HCT116 (cell line): ENCODE results near the gene GABBR1. TPM values are rescaled to one million over a fixed set of nuclear protein-coding genes. Genes with fewer than 3 reads are reported as not detected.

ENCODE experiments used
- ATAC-seq: fragments of 200-7000 bp; cut with Tn5 transposase; 2 replicates; pipeline ENCODE4 v1.9.1; 2020; ENCODE audit warnings: mild to moderate bottlenecking, moderate library complexity
- BruUV-seq: library from RNA; stranded (reverse); fragments of 400-500 nt; replicated peaks from 2 replicates; lab custom pipeline; 2021; lab: Mats Ljungman, UMichigan
- CTCF ChIA-PET: fragments of 300-600 bp; sonication (Branson Sonifier 250); formaldehyde crosslinking; loops from one replicate; lab custom pipeline; 2021; ENCODE audit warnings: antibody characterized with exemption; lab: Charles Lee
- POLR2A ChIA-PET: fragments of 300-600, 350-600 bp; sonication (Branson Sonifier 250); formaldehyde crosslinking; loops from one replicate; lab custom pipeline; 2021; ENCODE audit warnings: antibody characterized with exemption; lab: Charles Lee
- RAD21 ChIA-PET, 2 experiments: fragments of 300-600 bp; sonication (Branson Sonifier 250); formaldehyde crosslinking; loops; one replicate each; lab custom pipeline; 2023; ENCODE audit warnings: low total read pairs in 2 of 2; ENCODE audit not compliant: uncharacterized antibody in 2 of 2, unreplicated experiment in 2 of 2, low non-redundant PET in 1 of 2; lab: Charles Lee
- DNase-seq: peaks from one replicate; pipeline ENCODE4 v3.0.0-alpha.2; 2010; ENCODE audit warnings: low read depth, low spot score
- H2AFZ ChIP-seq: fragments of 200-600 bp; shearing (Covaris generic), sonication (generic); 2 replicates; pipeline ENCODE4 v1.6.1; 2017; ENCODE audit warnings: low read depth, mixed run types, mixed read lengths, antibody characterized with exemption, low read length; ENCODE audit not compliant: poor library complexity, severe bottlenecking
- H3K27ac ChIP-seq: 2 replicates; pipeline ENCODE4 v1.5.1; 2012; ENCODE audit warnings: low read depth, low read length
- H3K27me3 ChIP-seq: fragments of 200-600 bp; sonication (generic); 2 replicates; pipeline ENCODE4 v1.6.1; 2016; ENCODE audit warnings: mixed run types, low read length, mixed read lengths; ENCODE audit not compliant: insufficient read depth
- H3K36me3 ChIP-seq, 2 experiments: fragments of 200-500 bp in 1 of 2; fragments of 200-600 bp in 1 of 2; sonication (Bioruptor generic) in 1 of 2; sonication (generic) in 1 of 2; 2 replicates each; pipeline versions ENCODE4 v1.5.1 to v1.6.1; 2014 to 2016; ENCODE audit warnings: low read length in 2 of 2, inconsistent platforms in 1 of 2, mixed read lengths in 1 of 2, mixed run types in 1 of 2; ENCODE audit not compliant: insufficient read depth in 2 of 2, control insufficient read depth in 1 of 2
- H3K4me1 ChIP-seq, 2 experiments: fragments of 200-600 bp in 1 of 2; sonication (generic) in 1 of 2; 2 replicates each; pipeline versions ENCODE4 v1.5.1 to v1.6.1; 2012 to 2017; ENCODE audit warnings: low read length in 2 of 2, inconsistent platforms in 1 of 2, mild to moderate bottlenecking in 1 of 2, mixed read lengths in 1 of 2, mixed run types in 1 of 2, moderate library complexity in 1 of 2; ENCODE audit not compliant: insufficient read depth in 2 of 2, control insufficient read depth in 1 of 2
- H3K4me2 ChIP-seq: fragments of 200-600 bp; sonication (generic); 2 replicates; pipeline ENCODE4 v1.6.1; 2017; ENCODE audit warnings: mixed run types, low read length, mixed read lengths
- H3K4me3 ChIP-seq, 2 experiments: fragments of 200-600 bp in 1 of 2; sonication (generic) in 1 of 2; replicated peaks in 1 of 2; 2 replicates each; pipeline ENCODE4 v1.5.1; 2011 to 2016; ENCODE audit warnings: low read length in 2 of 2, control low read depth in 1 of 2, low read depth in 1 of 2, mild to moderate bottlenecking in 1 of 2, mixed read lengths in 1 of 2, mixed run types in 1 of 2
- H3K79me2 ChIP-seq: fragments of 200-600 bp; sonication (generic); 2 replicates; pipeline ENCODE4 v1.6.1; 2017; ENCODE audit warnings: mild to moderate bottlenecking, mixed run types, low read length, moderate library complexity, mixed read lengths; ENCODE audit not compliant: insufficient read depth
- H3K9ac ChIP-seq: fragments of 200-600 bp; sonication (generic); 2 replicates; pipeline ENCODE4 v1.6.1; 2016; ENCODE audit warnings: low read length, mixed read lengths
- H3K9me2 ChIP-seq: fragments of 200-600 bp; sonication (generic), shearing (Covaris generic); 2 replicates; pipeline ENCODE4 v1.6.1; 2017; ENCODE audit warnings: mixed run types, mild to moderate bottlenecking, moderate library complexity; ENCODE audit not compliant: insufficient read depth
- H3K9me3 ChIP-seq, 2 experiments: fragments of 200-500 bp in 1 of 2; fragments of 200-600 bp in 1 of 2; sonication (Bioruptor generic) in 1 of 2; sonication (generic) in 1 of 2; 2 replicates each; pipeline ENCODE4 v1.6.1; 2014 to 2017; ENCODE audit warnings: low read length in 2 of 2, mixed read lengths in 2 of 2, inconsistent platforms in 1 of 2, low read depth in 1 of 2, mild to moderate bottlenecking in 1 of 2, mixed run types in 1 of 2, moderate library complexity in 1 of 2; ENCODE audit not compliant: control insufficient read depth in 1 of 2, insufficient read depth in 1 of 2
- H4K20me1 ChIP-seq: fragments of 200-600 bp; sonication (generic), shearing (Covaris generic); 2 replicates; pipeline ENCODE4 v1.6.1; 2017; ENCODE audit warnings: mixed run types, mild to moderate bottlenecking, moderate library complexity; ENCODE audit not compliant: insufficient read depth
- MAX ChIP-seq: IDR thresholded peaks from 2 replicates; pipeline ENCODE4 v1.6.1; 2012
- POLR2AphosphoS5 ChIP-seq: IDR thresholded peaks from 2 replicates; pipeline ENCODE4 v1.6.1; 2011; ENCODE audit warnings: mild to moderate bottlenecking, low read depth, low read length, moderate library complexity
- SP1 ChIP-seq: IDR thresholded peaks from 2 replicates; pipeline ENCODE4 v1.6.1; 2012; ENCODE audit warnings: low read depth
- SRF ChIP-seq: IDR thresholded peaks from 2 replicates; pipeline ENCODE4 v1.6.1; 2012; ENCODE audit warnings: low read depth
- TCF7L2 ChIP-seq: IDR thresholded peaks from 2 replicates; pipeline ENCODE4 v1.7.0; 2011; ENCODE audit warnings: borderline replicate concordance, inconsistent platforms; ENCODE audit not compliant: insufficient read depth, insufficient read length; ENCODE audit errors: extremely low read depth
- ZBTB33 ChIP-seq: IDR thresholded peaks from 2 replicates; pipeline ENCODE4 v1.6.1; 2011; ENCODE audit warnings: mild to moderate bottlenecking, low read length, moderate library complexity; ENCODE audit not compliant: insufficient replicate concordance; ENCODE audit errors: extremely low read depth
- ZNF274 ChIP-seq: fragments of 200-500 bp; sonication (Bioruptor generic); IDR thresholded peaks from 2 replicates; pipeline ENCODE4 v1.6.1; 2014; ENCODE audit warnings: mild to moderate bottlenecking, low read depth, low read length, inconsistent platforms
- intact Hi-C: fragments of 100-400 bp; cut with micrococcal nuclease; formaldehyde crosslinking; loops from 2 replicates; pipeline ENCODE4 v1.10.0; 2022
- total RNA-seq: library from RNA; stranded (reverse); gene quantifications from one replicate; pipeline ENCODE4 v1.2.1, GENCODE V29; 2021; ENCODE audit not compliant: unreplicated experiment

GABBR1 gene
- total RNA-seq, 1 experiment from 2014 or later, result 43.4 TPM

GRCh38 chr6:29532320-29532951 is 100.5 kb downstream of the GABBR1 start:
- TF ChIP-seq SP1, result no peak
- TF ChIP-seq ZNF274, result no peak
- TF ChIP-seq TCF7L2, result no peak
- TF ChIP-seq, all 23 proteins: peak for 0
- no peaks in the 10 kb centered on the region for H3K4me1 ChIP-seq
- H3K9ac ChIP-seq, result no peak overlapping the region
- no peak for ATAC-seq
- no peak overlapping the region for H3K4me2 ChIP-seq
- no peak overlapping the region for H2AFZ ChIP-seq
- no TSS peak for BruUV-seq
- POLR2A ChIA-PET, result no interaction called here
- H3K36me3 ChIP-seq, result no peaks in the 10 kb centered on the region
- no peaks in the 10 kb centered on the region for H3K9me2 ChIP-seq
- H3K27ac ChIP-seq, result no peak overlapping the region
- intact Hi-C loops, result no loop called here
- no peak for DNase-seq
- CTCF ChIA-PET, result no interaction called here
- no peaks in the 10 kb centered on the region for H4K20me1 ChIP-seq
- no peaks in the 10 kb centered on the region for H3K79me2 ChIP-seq
- no peaks in the 10 kb centered on the region for H3K9me3 ChIP-seq
- H3K27me3 ChIP-seq, result no peaks in the 10 kb centered on the region
- no peak overlapping the region for H3K4me3 ChIP-seq
- RAD21 ChIA-PET, result no interaction called here

GRCh38 chr6:29531668-29532067 is 101.3 kb downstream of the GABBR1 start:
- intact Hi-C loops, result no loop called here
- Histone ChIP-seq H3K27me3 (no peaks in the 10 kb centered on the region), H3K4me1 (no peaks in the 10 kb centered on the region), H2AFZ (no peak overlapping the region), H3K4me2 (no peak overlapping the region), H3K27ac (no peak overlapping the region)
- ATAC-seq (no peak), DNase-seq (no peak)
- POLR2A ChIA-PET, result no interaction called here
- TF ChIP-seq SRF, result no peak
- no peak for TF ChIP-seq ZBTB33
- TF ChIP-seq POLR2AphosphoS5, result no peak
- TF ChIP-seq MAX, result no peak
- TF ChIP-seq, all 23 proteins: peak for 0
- CTCF ChIA-PET, result no interaction called here
- RAD21 ChIA-PET, result no interaction called here
- no TSS peak for BruUV-seq
- Histone ChIP-seq H3K4me3 (no peak overlapping the region), H4K20me1 (no peaks in the 10 kb centered on the region), H3K9me3 (no peaks in the 10 kb centered on the region), H3K79me2 (no peaks in the 10 kb centered on the region), H3K9ac (no peak overlapping the region), H3K36me3 (no peaks in the 10 kb centered on the region), H3K9me2 (no peaks in the 10 kb centered on the region)
